GM23338 (cell line): Measurements from ENCODE around the gene ZNF662. TPM values are rescaled to one million over a fixed set of nuclear protein-coding genes. Genes with fewer than 3 reads are reported as not detected.

Source experiments
- ATAC-seq: fragments of 200-7000 bp; cut with Tn5 transposase; 3 replicates; pipeline ENCODE4 v1.9.1; 2020
- DNase-seq: peaks from one replicate; pipeline ENCODE4 v3.0.0-alpha.2; 2015; ENCODE audit warnings: low spot score
- H2AFZ ChIP-seq: fragments of 200-600 bp; sonication (generic); 2 replicates; pipeline ENCODE4 v1.8.0; 2016; ENCODE audit warnings: antibody characterized with exemption, mild to moderate bottlenecking, moderate library complexity
- H3F3A ChIP-seq: fragments of 200-600 bp; sonication (generic); replicated peaks from 2 replicates; pipeline ENCODE4 v1.8.0; 2017; ENCODE audit warnings: antibody characterized with exemption, mixed run types, low read depth
- H3K27ac ChIP-seq: fragments of 200-600 bp; sonication (generic); 2 replicates; pipeline ENCODE4 v1.6.1; 2016; ENCODE audit warnings: low read depth
- H3K27me3 ChIP-seq: fragments of 200-600 bp; sonication (generic); 2 replicates; pipeline ENCODE4 v1.8.0; 2016; ENCODE audit warnings: mild to moderate bottlenecking, mixed run types, moderate library complexity; ENCODE audit not compliant: insufficient read depth
- H3K36me3 ChIP-seq: fragments of 200-600 bp; sonication (generic); 2 replicates; pipeline ENCODE4 v1.8.0; 2016; ENCODE audit warnings: mild to moderate bottlenecking; ENCODE audit not compliant: insufficient read depth
- H3K4me1 ChIP-seq: fragments of 200-600 bp; sonication (generic); 2 replicates; pipeline ENCODE4 v1.8.0; 2016; ENCODE audit warnings: mild to moderate bottlenecking, moderate library complexity; ENCODE audit not compliant: insufficient read depth
- H3K4me2 ChIP-seq: fragments of 200-600 bp; sonication (generic); 2 replicates; pipeline ENCODE4 v1.7.1; 2017; ENCODE audit warnings: mixed run types
- H3K4me3 ChIP-seq: fragments of 200-600 bp; sonication (generic); 2 replicates; pipeline ENCODE4 v1.6.1; 2016; ENCODE audit warnings: mixed run types
- H3K79me2 ChIP-seq: fragments of 200-600 bp; sonication (generic); replicated peaks from 2 replicates; pipeline ENCODE4 v1.8.0; 2017; ENCODE audit warnings: mild to moderate bottlenecking; ENCODE audit not compliant: insufficient read depth
- H3K9me2 ChIP-seq: fragments of 200-600 bp; sonication (generic); 2 replicates; pipeline ENCODE4 v1.8.0; 2017; ENCODE audit not compliant: insufficient read depth
- H4K20me1 ChIP-seq: fragments of 200-600 bp; sonication (generic); replicated peaks from 2 replicates; pipeline ENCODE4 v1.8.0; 2017; ENCODE audit warnings: mild to moderate bottlenecking; ENCODE audit not compliant: insufficient read depth
- H3K27ac Mint-ChIP-seq: 2 replicates; pipeline ENCODE4 v1.8.0; 2020; ENCODE audit warnings: inconsistent platforms, mild to moderate bottlenecking, moderate library complexity, mixed read lengths
- H3K27me3 Mint-ChIP-seq: 3 replicates; pipeline ENCODE4 v1.8.0; 2022; ENCODE audit warnings: low read depth, mild to moderate bottlenecking, moderate library complexity, mixed read lengths, inconsistent platforms; ENCODE audit not compliant: insufficient read depth, poor library complexity
- H3K36me3 Mint-ChIP-seq: 3 replicates; pipeline ENCODE4 v1.8.0; 2021; ENCODE audit warnings: low read depth, mild to moderate bottlenecking, inconsistent platforms, moderate library complexity, mixed read lengths
- H3K4me1 Mint-ChIP-seq: 3 replicates; pipeline ENCODE4 v1.8.0; 2020; ENCODE audit warnings: mild to moderate bottlenecking, inconsistent platforms, mixed read lengths
- H3K4me3 Mint-ChIP-seq: 3 replicates; pipeline ENCODE4 v1.8.0; 2021; ENCODE audit warnings: moderate library complexity, mild to moderate bottlenecking, inconsistent platforms, mixed read lengths
- H3K9me3 Mint-ChIP-seq: 3 replicates; pipeline ENCODE4 v1.8.0; 2020; ENCODE audit warnings: moderate library complexity, mild to moderate bottlenecking, inconsistent platforms, mixed read lengths
- CREB1 ChIP-seq: fragments of 250-450 bp; sonication (Bioruptor Pico); IDR thresholded peaks from 2 replicates; pipeline ENCODE4 v1.5.0; 2020; ENCODE audit warnings: low read depth, mild to moderate bottlenecking, moderate library complexity
- EZH2 ChIP-seq: fragments of 200-600 bp; sonication (generic); IDR thresholded peaks from one replicate; pipeline ENCODE4 v1.8.0; 2017; ENCODE audit warnings: antibody characterized with exemption, mild to moderate bottlenecking, low read depth; ENCODE audit not compliant: unreplicated experiment
- JUNB ChIP-seq: IDR thresholded peaks from one replicate; pipeline ENCODE4 v1.6.1; 2016; ENCODE audit warnings: antibody characterized with exemption; ENCODE audit not compliant: unreplicated experiment
- ZNF331 ChIP-seq: fragments of 250-450 bp; sonication (Bioruptor Pico); IDR thresholded peaks from 2 replicates; pipeline ENCODE4 v1.5.0; 2020; ENCODE audit warnings: low read depth, mild to moderate bottlenecking, moderate library complexity
- polyA plus RNA-seq: library from polyadenylated mRNA; unstranded; fragments of >200 nt; fragmentation: Nextera tagmentation; extraction: Ambion mirVana; gene quantifications from 2 replicates; pipeline ENCODE4 v1.2.1, GENCODE V29; 2016
- total RNA-seq: library from RNA; depleted of rRNA; stranded (reverse); fragments of >200 nt; shearing (Covaris generic); gene quantifications from 2 replicates; pipeline ENCODE4 v1.2.3, GENCODE V29; 2014
- TF ChIP-seq, protein P1 (sequence below): IDR thresholded peaks from one replicate; pipeline ENCODE4 v1.6.1; 2018; ENCODE audit warnings: antibody characterized with exemption; ENCODE audit not compliant: unreplicated experiment
- TF ChIP-seq, protein P2 (sequence below): fragments of 250-450 bp; sonication (Bioruptor Pico); IDR thresholded peaks from 2 replicates; pipeline ENCODE4 v1.5.0; 2020; ENCODE audit warnings: mild to moderate bottlenecking, moderate library complexity

Gene ZNF662
- total and polyA plus RNA-seq, 2 experiments from 2014 or later: 0.84 to 1.5 TPM

DNA sequence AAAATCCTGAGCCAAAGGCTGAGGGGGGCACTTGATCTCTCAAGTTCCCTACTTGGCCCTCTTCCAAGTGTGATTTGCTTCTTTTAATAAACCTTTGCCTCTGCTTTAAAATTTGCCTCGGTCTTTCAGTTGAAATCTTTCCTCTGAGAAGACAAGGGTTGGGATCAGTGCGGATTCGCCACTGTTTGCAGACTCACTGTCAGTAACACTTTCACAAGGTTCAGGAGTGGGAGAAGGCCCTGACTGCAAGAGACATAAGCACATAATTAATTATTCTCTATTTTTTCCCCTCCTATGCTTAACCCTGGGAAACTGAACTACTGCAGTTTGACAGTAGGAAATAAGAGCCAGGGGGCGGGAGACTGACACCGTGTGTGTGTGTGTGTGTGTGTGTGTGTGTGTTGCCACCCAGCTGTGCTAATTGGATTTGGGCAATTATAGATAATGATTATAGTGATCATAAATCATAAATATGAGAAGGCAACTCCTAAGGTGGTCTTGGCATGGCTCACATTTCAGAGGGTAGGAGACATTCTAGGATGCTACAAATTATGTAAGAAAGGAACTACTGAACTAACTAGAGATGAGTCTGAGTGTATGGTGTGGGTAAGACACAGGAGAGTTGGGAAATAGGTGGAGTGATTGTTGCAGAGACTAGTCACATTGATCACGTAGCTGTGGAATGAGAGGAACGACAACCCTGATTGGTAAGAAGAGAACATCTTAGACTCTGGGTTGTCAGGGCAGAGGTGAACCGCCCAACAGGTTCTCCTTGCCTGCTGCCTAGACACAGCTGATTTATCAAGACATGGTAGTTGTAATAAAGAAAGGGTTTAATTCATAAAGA is 5.5 kb upstream of the ZNF662 start:
- no peak for ATAC-seq
- Mint-ChIP-seq H3K27me3 (peaks cover 3% of the 10 kb centered on the region), H3K4me3 (no peak overlapping the region), H3K36me3 (peaks cover 4% of the 10 kb centered on the region; the same call in 1 of the 3 replicates), H3K4me1 (peaks cover 6% of the 10 kb centered on the region), H3K9me3 (peaks cover 14% of the 10 kb centered on the region), H3K27ac (no peak overlapping the region; the same call in 1 of the 2 replicates)
- no peak overlapping the region for H3K4me2 ChIP-seq
- H3K4me3 ChIP-seq: no peak overlapping the region
- H3K79me2 ChIP-seq: no peaks in the 10 kb centered on the region
- H2AFZ ChIP-seq: no peak overlapping the region
- H3F3A ChIP-seq: no peaks in the 10 kb centered on the region
- DNase-seq: no peak
- H3K27me3 ChIP-seq: no peaks in the 10 kb centered on the region
- TF ChIP-seq, protein P1, sequence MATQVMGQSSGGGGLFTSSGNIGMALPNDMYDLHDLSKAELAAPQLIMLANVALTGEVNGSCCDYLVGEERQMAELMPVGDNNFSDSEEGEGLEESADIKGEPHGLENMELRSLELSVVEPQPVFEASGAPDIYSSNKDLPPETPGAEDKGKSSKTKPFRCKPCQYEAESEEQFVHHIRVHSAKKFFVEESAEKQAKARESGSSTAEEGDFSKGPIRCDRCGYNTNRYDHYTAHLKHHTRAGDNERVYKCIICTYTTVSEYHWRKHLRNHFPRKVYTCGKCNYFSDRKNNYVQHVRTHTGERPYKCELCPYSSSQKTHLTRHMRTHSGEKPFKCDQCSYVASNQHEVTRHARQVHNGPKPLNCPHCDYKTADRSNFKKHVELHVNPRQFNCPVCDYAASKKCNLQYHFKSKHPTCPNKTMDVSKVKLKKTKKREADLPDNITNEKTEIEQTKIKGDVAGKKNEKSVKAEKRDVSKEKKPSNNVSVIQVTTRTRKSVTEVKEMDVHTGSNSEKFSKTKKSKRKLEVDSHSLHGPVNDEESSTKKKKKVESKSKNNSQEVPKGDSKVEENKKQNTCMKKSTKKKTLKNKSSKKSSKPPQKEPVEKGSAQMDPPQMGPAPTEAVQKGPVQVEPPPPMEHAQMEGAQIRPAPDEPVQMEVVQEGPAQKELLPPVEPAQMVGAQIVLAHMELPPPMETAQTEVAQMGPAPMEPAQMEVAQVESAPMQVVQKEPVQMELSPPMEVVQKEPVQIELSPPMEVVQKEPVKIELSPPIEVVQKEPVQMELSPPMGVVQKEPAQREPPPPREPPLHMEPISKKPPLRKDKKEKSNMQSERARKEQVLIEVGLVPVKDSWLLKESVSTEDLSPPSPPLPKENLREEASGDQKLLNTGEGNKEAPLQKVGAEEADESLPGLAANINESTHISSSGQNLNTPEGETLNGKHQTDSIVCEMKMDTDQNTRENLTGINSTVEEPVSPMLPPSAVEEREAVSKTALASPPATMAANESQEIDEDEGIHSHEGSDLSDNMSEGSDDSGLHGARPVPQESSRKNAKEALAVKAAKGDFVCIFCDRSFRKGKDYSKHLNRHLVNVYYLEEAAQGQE: no peak
- no peak for TF ChIP-seq ZNF331
- TF ChIP-seq CREB1 (CRISPR knock-in tag): no peak
- no peak for TF ChIP-seq JUNB
- TF ChIP-seq, protein P2, sequence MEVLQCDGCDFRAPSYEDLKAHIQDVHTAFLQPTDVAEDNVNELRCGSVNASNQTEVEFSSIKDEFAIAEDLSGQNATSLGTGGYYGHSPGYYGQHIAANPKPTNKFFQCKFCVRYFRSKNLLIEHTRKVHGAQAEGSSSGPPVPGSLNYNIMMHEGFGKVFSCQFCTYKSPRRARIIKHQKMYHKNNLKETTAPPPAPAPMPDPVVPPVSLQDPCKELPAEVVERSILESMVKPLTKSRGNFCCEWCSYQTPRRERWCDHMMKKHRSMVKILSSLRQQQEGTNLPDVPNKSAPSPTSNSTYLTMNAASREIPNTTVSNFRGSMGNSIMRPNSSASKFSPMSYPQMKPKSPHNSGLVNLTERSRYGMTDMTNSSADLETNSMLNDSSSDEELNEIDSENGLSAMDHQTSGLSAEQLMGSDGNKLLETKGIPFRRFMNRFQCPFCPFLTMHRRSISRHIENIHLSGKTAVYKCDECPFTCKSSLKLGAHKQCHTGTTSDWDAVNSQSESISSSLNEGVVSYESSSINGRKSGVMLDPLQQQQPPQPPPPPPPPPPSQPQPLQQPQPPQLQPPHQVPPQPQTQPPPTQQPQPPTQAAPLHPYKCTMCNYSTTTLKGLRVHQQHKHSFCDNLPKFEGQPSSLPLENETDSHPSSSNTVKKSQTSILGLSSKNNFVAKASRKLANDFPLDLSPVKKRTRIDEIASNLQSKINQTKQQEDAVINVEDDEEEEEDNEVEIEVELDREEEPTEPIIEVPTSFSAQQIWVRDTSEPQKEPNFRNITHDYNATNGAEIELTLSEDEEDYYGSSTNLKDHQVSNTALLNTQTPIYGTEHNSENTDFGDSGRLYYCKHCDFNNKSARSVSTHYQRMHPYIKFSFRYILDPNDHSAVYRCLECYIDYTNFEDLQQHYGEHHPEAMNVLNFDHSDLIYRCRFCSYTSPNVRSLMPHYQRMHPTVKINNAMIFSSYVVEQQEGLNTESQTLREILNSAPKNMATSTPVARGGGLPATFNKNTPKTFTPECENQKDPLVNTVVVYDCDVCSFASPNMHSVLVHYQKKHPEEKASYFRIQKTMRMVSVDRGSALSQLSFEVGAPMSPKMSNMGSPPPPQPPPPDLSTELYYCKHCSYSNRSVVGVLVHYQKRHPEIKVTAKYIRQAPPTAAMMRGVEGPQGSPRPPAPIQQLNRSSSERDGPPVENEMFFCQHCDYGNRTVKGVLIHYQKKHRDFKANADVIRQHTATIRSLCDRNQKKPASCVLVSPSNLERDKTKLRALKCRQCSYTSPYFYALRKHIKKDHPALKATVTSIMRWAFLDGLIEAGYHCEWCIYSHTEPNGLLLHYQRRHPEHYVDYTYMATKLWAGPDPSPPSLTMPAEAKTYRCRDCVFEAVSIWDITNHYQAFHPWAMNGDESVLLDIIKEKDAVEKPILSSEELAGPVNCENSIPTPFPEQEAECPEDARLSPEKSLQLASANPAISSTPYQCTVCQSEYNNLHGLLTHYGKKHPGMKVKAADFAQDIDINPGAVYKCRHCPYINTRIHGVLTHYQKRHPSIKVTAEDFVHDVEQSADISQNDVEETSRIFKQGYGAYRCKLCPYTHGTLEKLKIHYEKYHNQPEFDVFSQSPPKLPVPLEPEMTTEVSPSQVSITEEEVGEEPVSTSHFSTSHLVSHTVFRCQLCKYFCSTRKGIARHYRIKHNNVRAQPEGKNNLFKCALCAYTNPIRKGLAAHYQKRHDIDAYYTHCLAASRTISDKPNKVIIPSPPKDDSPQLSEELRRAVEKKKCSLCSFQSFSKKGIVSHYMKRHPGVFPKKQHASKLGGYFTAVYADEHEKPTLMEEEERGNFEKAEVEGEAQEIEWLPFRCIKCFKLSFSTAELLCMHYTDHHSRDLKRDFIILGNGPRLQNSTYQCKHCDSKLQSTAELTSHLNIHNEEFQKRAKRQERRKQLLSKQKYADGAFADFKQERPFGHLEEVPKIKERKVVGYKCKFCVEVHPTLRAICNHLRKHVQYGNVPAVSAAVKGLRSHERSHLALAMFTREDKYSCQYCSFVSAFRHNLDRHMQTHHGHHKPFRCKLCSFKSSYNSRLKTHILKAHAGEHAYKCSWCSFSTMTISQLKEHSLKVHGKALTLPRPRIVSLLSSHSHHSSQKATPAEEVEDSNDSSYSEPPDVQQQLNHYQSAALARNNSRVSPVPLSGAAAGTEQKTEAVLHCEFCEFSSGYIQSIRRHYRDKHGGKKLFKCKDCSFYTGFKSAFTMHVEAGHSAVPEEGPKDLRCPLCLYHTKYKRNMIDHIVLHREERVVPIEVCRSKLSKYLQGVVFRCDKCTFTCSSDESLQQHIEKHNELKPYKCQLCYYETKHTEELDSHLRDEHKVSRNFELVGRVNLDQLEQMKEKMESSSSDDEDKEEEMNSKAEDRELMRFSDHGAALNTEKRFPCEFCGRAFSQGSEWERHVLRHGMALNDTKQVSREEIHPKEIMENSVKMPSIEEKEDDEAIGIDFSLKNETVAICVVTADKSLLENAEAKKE: no peak
- no peak for TF ChIP-seq EZH2
- peaks cover 5% of the 10 kb centered on the region for H3K4me1 ChIP-seq
- H3K36me3 ChIP-seq: no peaks in the 10 kb centered on the region; the same call in 1 of the 2 replicates
- H3K27ac ChIP-seq: no peak overlapping the region
- H4K20me1 ChIP-seq: no peaks in the 10 kb centered on the region
- peaks cover 33% of the 10 kb centered on the region for H3K9me2 ChIP-seq
